Activated T-cell treated with anti-CD3 and anti-CD28 coated beads for 4 hours (primary cell): ENCODE measurements around the gene BATF.

Experiments
- DNase-seq: peaks from one replicate; pipeline ENCODE4 v3.0.0-alpha.2; 2020

Gene BATF

GRCh38 chr14:75566321-75566720 is 44.1 kb downstream of the BATF start:
- peak; percentile 58 for DNase-seq

GRCh38 chr14:75566752-75567151 is 44.5 kb downstream of the BATF start:
- no peak for DNase-seq

GRCh38 chr14:75568140-75568539 is 45.9 kb downstream of the BATF start:
- no peak for DNase-seq

- no peak for DNase-seq
Observed at GRCh38 chr14:75568791-75569190, 46.5 kb downstream of the BATF start.

GRCh38 chr14:75570797-75571196 is 48.5 kb downstream of the BATF start:
- no peak for DNase-seq

- no peak for DNase-seq
Observed at GRCh38 chr14:75572104-75572503, 49.8 kb downstream of the BATF start.

- DNase-seq = no peak
Observed at GRCh38 chr14:75577090-75577489, 54.8 kb downstream of the BATF start.

GRCh38 chr14:75577729-75578101 is 55.4 kb downstream of the BATF start:
- peak; percentile 56 for DNase-seq

DNA sequence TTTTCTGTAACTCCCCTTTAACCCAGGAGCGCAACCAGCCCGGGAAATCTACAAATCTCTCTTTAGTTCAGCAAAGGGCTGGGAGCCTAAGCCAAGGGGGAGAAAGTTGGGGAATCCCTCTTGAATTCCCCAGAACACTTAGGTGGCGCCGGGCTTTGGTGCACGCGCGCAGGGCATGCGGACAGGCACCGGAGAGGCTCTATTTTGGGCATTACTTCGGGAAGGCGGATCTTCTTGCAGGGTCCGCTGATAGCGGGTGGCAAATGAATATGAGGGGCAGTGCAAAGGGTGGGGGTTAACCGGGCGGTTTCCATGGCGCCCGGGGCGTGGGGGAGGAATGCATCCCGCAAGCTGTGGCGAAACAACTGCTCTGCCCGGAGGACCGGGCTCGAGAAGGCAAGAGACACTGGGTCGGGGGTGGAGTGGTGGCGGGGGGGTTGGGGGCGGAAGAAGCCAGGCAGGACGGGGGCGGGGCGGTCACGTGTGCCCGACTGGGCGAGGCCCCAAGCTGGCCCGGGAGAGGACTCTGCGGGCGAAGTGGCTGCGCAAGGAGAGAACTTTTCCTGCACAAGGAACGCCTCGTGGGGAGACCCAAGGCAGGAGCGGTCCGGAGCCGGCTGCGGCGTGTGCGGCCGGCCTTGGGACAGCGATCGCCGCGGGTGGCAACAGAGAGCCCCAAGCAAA is 56.0 kb downstream of the BATF start, which contains the start of gene FLVCR2:
FLVCR2 (plus strand) TSS at position 519 of the 684 bp plus-strand sequence. CDS start 353 bp downstream, outside the sequence.
- peak; percentile 49 for DNase-seq

DNA sequence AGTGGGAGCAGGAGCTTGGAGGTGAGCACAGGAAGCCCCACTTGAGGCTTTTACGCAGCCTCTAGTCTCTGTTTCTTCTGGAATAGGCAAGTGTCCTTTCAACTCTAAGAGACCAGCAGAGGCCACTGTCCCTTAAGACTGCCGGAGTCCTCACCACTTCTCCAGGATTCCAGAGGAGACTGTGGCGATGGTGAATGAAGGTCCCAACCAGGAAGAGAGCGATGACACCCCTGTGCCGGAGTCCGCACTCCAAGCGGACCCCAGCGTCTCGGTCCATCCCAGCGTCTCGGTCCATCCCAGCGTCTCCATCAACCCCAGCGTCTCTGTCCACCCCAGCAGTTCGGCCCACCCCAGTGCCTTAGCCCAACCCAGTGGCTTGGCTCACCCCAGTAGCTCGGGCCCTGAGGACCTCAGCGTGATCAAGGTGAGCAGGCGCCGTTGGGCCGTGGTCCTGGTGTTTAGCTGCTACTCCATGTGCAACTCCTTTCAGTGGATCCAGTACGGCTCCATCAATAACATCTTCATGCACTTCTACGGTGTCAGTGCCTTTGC is 56.6 kb downstream of the BATF start:
- no peak for DNase-seq

GRCh38 chr14:75579338-75579864 is 57.1 kb downstream of the BATF start:
- no peak for DNase-seq

GRCh38 chr14:75579882-75580281 is 57.6 kb downstream of the BATF start:
- no peak for DNase-seq

- DNase-seq = no peak
Observed at GRCh38 chr14:75587388-75587787, 65.1 kb downstream of the BATF start.

- DNase-seq = no peak
Observed at GRCh38 chr14:75589931-75590330, 67.7 kb downstream of the BATF start.

- no peak for DNase-seq
Observed at GRCh38 chr14:75591331-75591946, 69.2 kb downstream of the BATF start.

DNA sequence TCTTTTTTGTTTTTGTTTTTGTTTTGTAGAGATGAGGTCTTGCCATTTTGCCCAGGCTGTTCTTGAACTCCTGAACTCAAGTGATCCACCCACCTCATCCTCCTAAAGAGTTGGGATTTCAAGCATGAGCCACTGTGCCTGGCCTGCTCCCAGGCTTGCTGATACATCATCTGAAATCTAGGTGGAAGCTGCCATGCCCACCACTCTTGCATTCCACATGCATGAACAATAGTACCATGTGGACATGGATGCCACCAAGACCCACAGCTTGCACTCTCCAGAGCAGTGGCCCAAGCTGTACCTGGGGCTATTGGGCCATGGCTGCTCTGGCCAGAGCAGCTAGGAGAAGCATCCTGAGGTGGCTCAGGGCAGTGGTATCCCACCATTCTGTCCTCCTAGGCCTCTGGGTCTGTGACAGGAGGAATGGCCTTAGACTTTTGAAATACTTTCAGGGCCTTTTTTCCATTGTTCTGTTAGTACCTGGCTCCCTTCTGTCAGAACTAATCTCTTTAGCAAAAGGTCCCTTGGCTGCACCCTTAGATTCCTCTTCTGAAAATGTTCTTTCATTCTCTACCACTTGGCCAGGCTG is 69.8 kb downstream of the BATF start:
- DNase-seq = no peak

DNA sequence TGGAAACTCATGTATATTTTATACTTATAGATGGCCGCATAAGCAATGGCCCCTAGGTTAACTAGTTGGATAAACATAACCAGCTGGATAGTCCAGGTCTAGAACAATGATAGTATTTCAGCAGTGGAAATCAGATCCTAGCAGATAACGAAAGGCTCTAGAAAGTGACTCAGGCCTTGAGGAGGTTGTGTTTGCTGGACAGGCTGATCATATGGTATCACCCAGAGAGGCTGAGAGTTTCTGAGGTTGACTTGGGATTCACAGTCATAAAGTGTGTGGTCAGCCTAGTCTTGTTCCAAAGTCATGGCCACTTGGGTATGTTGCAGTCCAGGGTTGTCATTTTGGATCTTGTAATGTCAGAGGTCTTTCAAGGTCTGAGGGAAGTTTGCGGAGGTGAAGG is 73.0 kb downstream of the BATF start:
- no peak for DNase-seq
